Cardiac septum (tissue), 1 donor: ENCODE data around the gene PHF19. TPM values are rescaled to one million over a fixed set of nuclear protein-coding genes. Genes with fewer than 3 reads are reported as not detected.

Experiments used
- DNase-seq: peaks from one replicate; pipeline ENCODE4 v3.0.0-alpha.2; 2020; ENCODE audit warnings: low spot score
- intact Hi-C: fragments of 100-400 bp; cut with DNase I; formaldehyde crosslinking; loops from one replicate; pipeline ENCODE4 v1.14.0; 2022
- total RNA-seq: library from RNA; stranded (reverse); fragmentation: NEBNext Ultra II Directional; extraction: Animal tissue kit (Norgen Biotek cat#: 25700); gene quantifications from one replicate; pipeline ENCODE4 v1.2.1, GENCODE V29; 2021
- donor health status: DM: no; HTN: no; CAD: no.

Gene PHF19
- total RNA-seq, 1 donor from 2014 or later: 15.3 TPM

DNA sequence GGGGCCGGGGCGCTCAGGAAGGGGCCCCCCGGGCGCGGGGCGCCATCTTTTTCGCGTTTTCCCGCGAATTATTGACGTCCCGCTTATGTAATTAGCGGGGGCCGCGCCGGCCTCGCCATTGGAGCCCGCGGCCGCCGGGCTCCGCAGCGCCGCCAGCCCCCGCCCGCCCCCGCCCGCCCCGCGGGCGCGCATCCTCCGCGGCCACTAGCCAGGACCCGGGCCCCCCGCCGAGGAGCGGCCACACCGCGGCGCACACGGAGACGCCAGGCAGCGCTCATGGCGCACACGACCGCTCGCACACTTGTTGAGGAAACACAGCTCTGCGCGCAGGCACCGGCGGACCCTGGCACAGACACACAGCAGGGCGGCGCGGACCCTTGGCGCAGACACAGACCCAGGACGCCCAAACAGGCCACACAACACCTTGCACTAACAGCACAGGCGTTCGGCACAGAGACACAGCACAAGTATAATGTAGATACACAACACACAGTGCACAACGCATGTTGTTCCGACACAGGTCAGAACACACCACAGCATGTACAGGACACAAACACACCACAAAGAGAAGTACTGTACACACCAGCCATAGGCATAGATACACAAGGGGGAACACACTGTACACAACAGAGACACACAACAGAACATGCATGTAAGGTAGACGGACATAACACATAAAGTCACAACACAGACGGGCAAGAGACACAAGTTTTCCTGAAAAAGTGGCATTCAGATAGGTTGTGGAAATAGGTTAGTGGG lies 467 bp upstream of the PHF19 start:
- intact Hi-C loops: loop anchor here (5.0 kb wide), 1 partner anchor 35 kb away; the partner anchor contains the start of gene PSMD5

DNA sequence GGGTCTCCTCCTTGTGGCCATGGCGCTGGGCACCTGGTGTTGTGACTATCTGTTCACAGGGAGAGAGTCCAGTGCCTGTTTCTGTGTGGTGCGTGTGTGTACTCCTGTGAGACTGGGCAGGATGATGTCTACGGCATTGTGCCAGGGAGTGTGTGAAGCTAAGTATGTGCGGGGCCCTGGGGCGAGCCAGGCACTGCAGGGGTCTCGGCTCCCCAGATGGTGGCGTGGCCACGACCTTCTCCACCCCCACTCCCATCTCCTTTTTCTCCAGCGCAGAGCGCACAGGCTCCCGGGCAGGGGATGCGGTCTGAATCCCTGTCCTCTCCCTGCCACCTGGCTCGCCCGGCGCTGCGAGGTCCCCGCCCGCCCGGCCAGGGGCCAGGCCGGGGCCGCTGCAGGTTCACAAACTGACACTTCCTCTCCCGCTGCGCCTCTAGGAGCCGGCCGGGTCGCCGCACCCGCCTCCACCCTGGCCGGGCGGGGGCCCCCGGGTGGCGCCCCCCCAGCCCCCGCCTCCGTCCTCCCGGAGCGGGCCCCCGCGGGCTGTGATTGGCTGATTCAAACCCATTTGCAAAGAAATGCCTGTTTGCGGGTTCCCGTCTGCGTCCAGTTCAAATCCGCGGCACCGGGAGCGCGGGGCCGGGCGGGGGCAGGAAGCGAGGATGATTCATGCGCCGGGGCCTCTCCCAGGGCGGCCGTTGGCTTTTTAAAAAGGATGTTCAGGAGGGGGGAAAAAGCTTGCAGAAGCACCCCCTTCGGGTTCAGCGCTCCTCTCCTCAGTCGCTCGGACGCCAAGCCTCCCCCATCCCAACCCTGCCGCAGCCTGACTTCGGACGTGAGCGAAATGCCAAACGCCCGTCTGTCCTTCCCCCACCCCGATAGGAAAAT lies 790 bp downstream of the PHF19 start:
- intact Hi-C loops: loop anchor here (5.0 kb wide), 1 partner anchor 34 kb away; the partner anchor contains the start of gene PSMD5

More for the DNA sequence above, 467 bp upstream of the PHF19 start:
- peak; percentile 81 for DNase-seq

DNA sequence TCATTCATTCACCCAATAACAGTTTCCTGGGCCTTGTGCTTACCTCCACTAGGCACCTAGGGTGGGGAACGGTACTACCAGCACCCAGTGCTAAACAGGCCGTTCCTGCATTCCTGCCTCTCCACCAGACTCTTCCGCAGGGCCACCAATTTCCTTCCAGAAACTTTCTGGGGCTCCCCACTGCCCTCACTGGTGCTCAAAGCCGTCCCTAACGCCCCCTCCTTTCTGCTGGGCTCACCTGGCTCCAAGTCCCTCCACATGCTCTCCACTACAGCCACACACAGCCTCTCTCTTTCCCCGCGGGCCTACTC lies 1.4 kb downstream of the PHF19 start:
- intact Hi-C loops: loop anchor here (5.0 kb wide), 1 partner anchor 33 kb away; the partner anchor contains the start of gene PSMD5
- no peak for DNase-seq

More for the DNA sequence above, 790 bp downstream of the PHF19 start:
- DNase-seq: peak; percentile 94

DNA sequence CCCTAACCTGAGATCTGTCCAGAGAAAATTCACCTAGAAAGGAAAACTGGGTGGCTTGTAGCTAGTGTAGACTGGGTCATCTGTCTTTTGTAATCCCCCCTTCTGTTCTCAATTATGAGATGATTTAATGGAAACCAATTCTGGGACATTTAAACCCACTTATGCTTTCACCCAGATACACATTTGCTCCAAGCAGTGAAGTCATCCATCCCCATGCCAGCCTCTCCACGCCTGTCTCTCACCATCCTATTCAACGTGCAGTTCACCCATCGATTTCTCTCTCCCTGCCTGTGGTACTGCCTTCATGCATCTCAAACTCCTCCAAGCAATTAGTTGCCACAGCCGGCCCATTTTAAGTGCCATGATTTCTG lies 1.8 kb downstream of the PHF19 start:
- no peak for DNase-seq
- intact Hi-C loops: loop anchor here (5.0 kb wide), 1 partner anchor 33 kb away; the partner anchor contains the start of gene PSMD5

DNA sequence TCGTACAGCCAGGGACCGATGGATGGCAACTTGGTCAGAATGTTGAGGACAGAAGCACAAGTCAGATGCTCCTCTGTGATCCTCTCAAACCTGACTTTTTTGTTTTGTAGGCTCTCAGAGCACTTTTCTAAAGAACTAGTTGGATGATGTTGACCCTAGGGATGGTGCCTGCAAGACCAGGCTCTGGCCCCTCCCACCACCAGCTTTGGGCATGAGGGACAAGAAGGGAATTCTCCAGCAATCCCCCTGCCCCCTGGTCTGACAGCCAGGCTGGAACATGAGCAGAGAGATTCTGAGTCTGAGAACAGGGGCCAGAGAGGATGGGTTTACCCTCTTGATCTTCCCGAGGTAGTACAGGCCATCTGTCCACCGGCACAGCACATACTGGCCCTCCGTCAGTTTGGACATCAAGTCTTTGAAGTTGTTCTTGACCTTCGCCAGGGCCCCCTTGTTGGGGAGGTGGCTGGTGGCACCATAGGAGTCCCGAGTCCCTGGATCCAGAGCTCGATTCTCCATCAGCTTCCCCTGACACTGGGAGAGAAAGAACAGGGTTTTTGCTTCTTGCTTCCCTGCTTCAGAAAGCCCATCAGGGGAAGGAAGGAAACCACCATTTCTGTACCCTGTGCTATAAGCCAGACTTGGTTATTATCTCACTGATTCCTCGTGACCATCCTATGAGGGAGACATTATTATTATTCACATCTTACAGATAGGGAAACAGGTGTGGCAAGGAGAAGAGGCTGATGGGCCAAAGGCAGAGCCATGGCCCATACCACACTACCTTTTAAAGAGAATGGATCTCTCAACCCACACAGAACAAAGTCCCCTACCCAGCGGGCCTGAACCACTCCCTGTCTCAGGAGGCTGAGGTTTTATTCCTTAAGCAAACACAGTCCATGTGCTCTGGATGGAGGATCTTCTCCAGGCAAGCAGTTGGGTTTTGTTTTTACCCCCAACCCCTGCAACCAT lies 2.5 kb downstream of the PHF19 start:
- intact Hi-C loops: loop anchor here (5.0 kb wide), 1 partner anchor 32 kb away; the partner anchor contains the start of gene PSMD5
- no peak for DNase-seq

DNA sequence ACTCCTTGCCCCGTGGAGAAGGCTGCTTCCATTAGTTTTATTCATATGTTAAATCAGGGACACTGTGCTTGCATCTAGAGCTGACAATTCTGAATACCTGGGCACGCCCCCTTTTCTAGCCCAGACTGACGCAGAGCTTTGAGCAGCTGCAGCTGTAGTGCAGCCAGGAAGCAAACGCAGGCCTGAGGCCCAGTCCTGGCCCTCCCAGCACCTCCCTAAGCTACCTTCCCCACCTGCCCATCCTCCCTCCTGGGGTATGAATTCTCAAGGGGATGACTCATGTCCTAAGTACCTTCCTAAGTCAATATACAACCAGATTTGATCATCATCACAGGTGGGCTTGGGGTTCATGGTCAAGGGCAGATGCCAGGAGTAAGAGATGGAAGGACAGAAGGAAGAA lies 3.5 kb downstream of the PHF19 start:
- no peak for DNase-seq
- intact Hi-C loops: no loop called here

DNA sequence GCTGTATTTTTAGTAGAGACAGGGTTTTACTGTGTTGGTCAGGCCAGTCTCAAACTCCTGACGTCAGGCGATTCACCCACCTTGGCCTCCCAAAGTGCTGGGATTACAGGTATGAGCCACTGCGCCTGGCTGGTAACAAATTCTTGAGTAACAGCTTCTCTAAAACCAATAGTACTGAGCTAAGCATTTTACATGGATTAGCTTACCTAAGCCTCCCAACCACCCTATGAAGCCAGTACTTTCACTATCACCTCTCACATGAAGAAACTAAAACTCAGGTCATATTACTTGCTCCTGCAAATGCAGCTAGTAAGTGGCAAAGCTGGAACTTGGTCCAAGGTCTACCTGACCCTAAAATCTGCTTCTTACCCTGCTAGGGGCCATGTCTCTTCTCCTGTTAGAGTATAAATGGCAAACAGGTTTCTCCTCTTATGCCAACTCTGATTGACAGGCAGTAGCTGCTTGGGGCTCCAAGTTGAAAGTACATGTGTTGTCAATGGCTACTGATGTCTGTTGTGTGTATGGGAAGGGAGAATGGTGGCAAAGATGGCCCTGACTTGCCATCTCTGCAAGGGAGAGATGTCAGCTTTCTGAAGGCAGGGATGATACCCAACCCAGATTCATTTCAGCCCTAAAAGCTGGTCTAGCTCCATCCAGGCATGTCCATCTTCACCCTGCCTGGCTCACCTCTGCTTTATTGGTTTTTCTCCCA lies 4.0 kb downstream of the PHF19 start:
- intact Hi-C loops: no loop called here
- no peak for DNase-seq

DNA sequence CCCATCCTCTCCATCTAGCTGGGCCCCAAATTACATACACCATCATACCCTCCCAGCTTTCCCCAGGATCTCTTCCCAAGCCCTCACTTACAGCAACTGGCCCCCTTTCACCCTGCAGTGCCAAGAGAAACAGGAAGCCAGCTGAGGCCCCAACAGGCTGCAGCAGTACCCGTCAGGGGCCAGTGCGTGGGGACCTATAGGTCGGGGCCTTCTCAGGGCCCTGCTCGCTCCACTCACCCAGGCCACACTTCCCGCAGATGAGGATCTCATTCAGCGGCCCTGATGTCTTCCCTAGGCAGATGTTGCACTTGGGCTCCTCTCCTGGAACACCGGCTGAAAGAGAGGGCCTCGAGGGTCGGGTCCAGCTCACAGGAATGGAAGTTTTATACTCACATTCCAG lies 6.8 kb downstream of the PHF19 start:
- intact Hi-C loops: no loop called here
- DNase-seq: peak; percentile 69

DNA sequence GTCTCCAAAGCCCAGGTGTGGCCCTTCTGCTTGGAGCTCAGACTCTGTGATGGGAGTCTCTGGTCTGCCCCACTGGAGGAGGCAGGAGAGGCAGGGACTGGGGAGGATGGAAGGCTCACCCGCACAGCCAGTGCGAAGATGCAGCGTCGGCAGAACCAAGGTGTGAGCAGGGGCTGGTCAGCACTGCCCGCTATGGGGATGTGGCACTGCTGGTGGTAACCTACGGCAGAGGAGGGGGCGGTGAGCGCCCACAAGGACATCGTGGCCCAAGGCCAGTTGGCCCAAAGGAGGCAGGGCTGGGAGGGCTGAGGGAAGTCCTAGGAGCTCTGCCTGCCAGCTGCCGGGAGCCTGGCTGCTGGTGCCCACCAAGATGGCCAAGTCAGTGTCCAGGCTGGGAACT lies 7.3 kb downstream of the PHF19 start:
- intact Hi-C loops: loop anchor here (2.0 kb wide), 1 partner anchor 67 kb away; no protein-coding TSS in a partner anchor
- peak; percentile 73 for DNase-seq

DNA sequence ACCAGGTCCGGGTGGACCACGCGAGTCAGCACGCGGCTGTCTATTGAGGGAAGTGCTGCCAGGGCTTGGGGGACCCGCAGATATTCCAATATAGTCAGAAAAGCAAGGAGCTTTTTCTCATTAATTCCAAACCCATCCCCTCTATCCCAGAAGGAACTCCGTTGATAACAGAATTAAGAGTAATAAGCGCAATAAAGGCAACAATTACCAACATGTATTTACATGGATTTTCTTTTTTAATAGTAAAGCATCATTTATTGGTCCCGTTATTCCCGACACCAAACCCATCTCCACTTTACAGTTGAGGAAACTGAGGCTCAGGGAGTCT lies 7.7 kb downstream of the PHF19 start:
- intact Hi-C loops: loop anchor here (2.0 kb wide), 1 partner anchor 67 kb away; no protein-coding TSS in a partner anchor
- DNase-seq: no peak

DNA sequence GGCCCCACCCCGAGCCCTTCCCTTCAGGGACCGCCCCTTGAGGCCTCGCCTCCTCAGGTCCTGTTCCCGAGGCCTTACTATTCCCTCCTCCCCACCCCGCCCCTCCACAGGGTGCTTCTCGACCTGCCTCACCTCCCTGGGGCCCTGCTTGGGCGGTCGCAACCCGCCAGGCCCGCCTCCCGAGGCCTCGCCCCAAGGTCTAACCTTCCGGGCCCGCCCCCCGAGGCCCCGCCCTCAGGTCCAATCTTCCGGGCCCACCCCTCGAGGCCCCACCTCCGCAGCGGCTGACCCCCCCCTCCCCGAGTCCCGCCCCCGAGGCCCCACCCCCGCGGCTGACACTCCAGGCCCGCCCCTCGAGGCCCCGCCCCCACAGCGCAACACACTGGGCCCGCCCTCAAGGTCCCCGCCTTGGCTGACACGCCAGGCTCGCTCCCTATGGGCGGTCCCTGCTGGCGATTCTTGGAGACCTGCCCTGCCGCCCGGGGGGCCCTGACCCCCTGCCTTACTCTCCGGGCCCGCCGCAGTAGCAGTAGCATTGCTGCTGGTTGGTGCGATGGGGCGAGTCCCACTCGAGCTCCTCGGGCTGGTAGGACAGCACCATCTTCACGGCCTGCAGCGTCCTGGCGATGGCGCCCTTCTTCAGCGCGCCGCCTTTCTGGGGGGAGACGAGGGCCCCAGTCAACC lies 8.2 kb downstream of the PHF19 start:
- intact Hi-C loops: loop anchor here (2.0 kb wide), 1 partner anchor 68 kb away; no protein-coding TSS in a partner anchor
- peak; percentile 98 for DNase-seq

DNA sequence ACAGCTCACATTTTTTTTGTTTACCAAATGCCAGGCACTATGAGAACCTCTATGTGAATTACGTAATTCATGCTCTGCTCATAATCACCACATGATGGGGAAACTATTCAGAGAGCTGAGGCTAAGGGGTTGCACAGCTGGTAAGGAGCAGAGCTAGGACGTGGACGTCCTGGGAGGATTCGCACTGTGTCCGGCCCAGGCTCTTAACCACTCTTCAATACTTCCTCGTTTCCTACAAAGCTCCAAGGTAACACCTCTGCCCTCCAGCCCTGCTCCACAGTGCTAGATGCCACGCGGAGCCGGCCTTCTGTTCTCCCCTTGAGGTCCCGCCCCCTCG lies 8.7 kb downstream of the PHF19 start:
- intact Hi-C loops: loop anchor here (2.0 kb wide), 1 partner anchor 68 kb away; no protein-coding TSS in a partner anchor
- DNase-seq: no peak

DNA sequence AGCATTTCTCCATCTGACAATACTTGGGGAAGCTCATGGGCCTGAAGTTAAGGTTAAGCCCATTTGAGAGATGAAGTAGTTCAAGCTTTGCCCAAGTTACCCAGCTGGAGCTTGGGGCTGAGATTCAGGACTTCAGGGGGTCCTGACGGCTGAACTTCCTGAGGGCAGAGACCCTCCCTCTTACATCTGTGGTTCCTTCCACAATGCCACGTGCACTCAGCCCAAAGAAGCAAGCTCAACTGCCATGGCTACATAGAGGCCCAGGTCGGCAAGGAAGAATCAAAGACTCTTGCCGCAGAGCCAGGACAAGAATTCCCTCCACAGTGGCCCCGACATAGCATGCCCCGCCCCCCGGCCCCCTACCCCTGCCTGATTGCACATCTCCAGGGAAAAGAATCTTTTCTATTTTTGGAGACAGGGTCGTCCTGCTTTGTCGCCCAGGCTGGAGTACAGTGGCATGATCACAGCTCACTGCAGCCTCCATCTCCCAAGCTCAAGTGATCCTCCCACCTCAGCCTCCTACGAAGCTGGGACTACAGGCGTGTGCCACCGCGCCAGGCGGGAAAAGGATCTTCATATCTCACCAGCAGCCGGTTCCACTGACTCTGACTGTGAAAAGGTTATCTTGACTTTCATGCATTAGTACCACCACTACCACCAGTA lies 9.2 kb downstream of the PHF19 start:
- peak; percentile 26 for DNase-seq
- intact Hi-C loops: loop anchor here (2.0 kb wide), 1 partner anchor 69 kb away; no protein-coding TSS in a partner anchor

DNA sequence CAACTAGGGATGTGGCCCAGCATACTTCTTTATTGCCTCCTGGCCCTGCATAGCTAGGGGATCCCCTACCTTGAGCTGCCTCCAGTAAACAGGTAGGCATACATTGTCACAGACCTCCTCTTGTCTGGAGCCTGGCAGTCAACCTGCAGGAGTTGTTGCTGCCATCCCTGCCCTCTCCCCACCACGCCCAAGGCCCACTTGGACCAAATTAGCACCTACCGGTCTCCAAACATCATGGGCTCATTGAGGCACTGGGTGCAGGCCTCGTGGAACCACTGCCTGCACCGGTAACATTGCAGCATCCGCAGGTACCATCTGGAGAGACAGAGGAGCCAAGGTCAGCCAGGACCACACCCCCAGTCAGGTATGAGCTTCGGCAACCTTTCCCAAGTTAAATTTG lies 10.3 kb downstream of the PHF19 start:
- intact Hi-C loops: no loop called here
- DNase-seq: peak; percentile 55

DNA sequence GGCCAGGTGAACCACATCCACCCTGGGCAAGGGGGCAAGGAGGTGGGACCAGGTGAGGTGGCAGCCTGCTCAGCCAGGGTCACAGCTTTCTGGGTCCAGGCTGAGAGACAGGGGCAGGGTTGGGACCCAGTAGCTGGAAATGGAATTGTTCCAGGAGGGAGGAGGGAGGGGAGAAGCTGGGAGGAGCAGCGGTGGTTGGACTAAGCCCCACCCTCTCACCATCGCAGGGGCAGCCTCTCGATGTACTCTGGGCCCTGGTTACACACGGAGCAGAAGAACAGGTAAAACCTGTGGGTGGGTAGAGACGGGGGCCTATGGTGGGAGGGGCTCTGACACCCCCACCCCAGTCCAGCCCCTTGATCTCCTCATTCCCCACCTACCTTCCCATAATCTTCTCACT lies 11.2 kb downstream of the PHF19 start:
- DNase-seq: peak; percentile 46
- intact Hi-C loops: no loop called here

DNA sequence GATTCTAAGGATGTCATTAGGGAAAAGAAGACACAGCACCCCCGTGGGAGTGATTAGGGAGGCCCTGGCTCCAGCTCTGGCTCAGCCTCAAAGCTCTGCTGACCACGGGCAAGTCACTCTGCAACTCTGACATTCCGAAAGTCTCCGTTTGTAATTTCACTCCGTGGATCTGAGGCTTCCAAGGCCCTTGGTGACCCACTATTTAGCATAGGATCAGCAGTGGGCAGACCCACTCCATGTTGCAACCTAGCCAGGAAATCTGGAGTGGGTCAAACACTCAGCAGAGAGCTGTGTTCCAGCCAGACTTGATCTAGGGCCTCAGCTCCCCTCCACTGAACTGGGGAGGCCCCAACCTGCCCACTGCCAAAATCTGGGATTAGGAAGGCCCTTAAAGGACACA lies 11.8 kb downstream of the PHF19 start:
- DNase-seq: peak; percentile 51
- intact Hi-C loops: no loop called here

DNA sequence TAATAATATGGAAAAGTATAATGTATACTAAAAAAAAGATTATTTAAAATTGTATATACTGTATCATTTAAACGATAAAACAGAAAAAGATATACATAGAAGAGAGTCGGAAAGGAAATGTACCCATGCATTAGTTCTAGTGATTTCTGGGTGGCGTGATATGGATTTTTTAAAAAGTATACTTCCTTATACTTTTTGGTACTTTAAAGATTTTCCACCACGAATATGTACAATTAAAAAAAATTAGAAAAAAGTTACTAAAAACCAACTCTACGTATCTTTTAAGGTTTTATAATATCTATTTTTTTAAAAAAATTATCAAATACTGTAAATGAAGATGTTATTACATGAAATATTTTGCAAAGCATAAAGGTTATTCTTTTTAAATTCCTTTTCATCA lies 12.3 kb downstream of the PHF19 start:
- intact Hi-C loops: no loop called here
- DNase-seq: no peak

DNA sequence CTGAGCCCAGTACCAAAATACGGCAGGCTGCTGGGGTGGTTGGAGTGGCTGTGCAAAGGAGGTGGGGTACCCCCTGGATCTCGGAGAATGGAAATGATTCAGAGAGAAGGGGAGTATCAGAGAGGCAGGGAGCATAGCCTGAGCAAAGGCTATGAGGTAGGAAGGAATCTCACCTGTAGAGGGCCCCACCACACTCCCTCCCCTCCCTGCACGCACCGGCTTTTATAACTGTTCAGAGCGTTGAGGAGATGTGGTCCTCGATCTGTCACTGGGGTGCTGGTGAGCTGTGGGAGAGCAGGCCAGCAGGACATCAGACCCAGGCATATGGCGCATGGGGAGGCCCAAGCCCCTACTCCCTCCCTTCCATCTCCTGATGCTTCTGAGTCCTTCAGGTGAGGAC lies 13.2 kb downstream of the PHF19 start:
- intact Hi-C loops: no loop called here
- peak; percentile 53 for DNase-seq
